Transverse colon (tissue), 4 donors: ENCODE results near the gene TNK2. TPM values are rescaled to one million over a fixed set of nuclear protein-coding genes. Genes with fewer than 3 reads are reported as not detected.
"Not testable (repeated sequence)": the region's sequence is repeated elsewhere in the genome, so short reads cannot be mapped to it uniquely, and the experiment has no call there.

Source experiments
- DNase-seq: peaks from one replicate; pipeline ENCODE4 v3.0.0-alpha.2; 2019
- H3K27ac ChIP-seq, 4 donors: fragments of 200-600 bp; sonication (generic); 2 replicates each; pipeline ENCODE4 v1.5.1; 2016 to 2018; ENCODE audit warnings: inconsistent platforms in 4 of 4
- H3K27me3 ChIP-seq: fragments of 200-600 bp; sonication (generic); 2 replicates; pipeline ENCODE4 v1.5.1; 2017; ENCODE audit warnings: inconsistent platforms
- H3K36me3 ChIP-seq, 4 donors: fragments of 200-600 bp; sonication (generic); 2 replicates each; pipeline ENCODE4 v1.5.1; 2017 to 2019; ENCODE audit warnings: inconsistent platforms in 4 of 4
- H3K4me1 ChIP-seq, 4 donors: fragments of 200-600 bp; sonication (generic); 2 replicates each; pipeline ENCODE4 v1.5.1; 2017 to 2020; ENCODE audit warnings: inconsistent platforms in 4 of 4
- H3K4me3 ChIP-seq, 4 donors: fragments of 200-600 bp; sonication (generic); 1 replicate in 1 of 4; 2 replicates in 3 of 4; pipeline versions ENCODE4 v1.5.1 to v1.6.1; 2017 to 2019; ENCODE audit warnings: inconsistent platforms in 4 of 4
- H3K9me3 ChIP-seq, 2 donors: fragments of 200-600 bp; sonication (generic); 2 replicates each; pipeline ENCODE4 v1.5.1; 2017 to 2019; ENCODE audit warnings: inconsistent platforms in 2 of 2
- CTCF ChIP-seq, 5 experiments: fragments of 200-600 bp in 3 of 5; fragments of 450-650 bp in 2 of 5; sonication (generic) in 3 of 5; IDR thresholded peaks; 1 replicate in 2 of 5; 2 replicates in 3 of 5; pipeline ENCODE4 v1.5.1; 2016 to 2017; ENCODE audit warnings: antibody characterized with exemption in 5 of 5, inconsistent platforms in 3 of 5, mild to moderate bottlenecking in 2 of 5, moderate library complexity in 1 of 5
- EP300 ChIP-seq: sonication (generic); formaldehyde crosslinking; IDR thresholded peaks from one replicate; pipeline ENCODE4 v1.6.1; 2017; ENCODE audit warnings: antibody characterized with exemption, low read depth
- POLR2A ChIP-seq: fragments of 450-650 bp; IDR thresholded peaks from one replicate; pipeline ENCODE4 v1.6.1; 2016; ENCODE audit warnings: antibody characterized with exemption, mild to moderate bottlenecking, moderate library complexity
- POLR2AphosphoS5 ChIP-seq, 3 donors: sonication (generic); formaldehyde crosslinking; IDR thresholded peaks; one replicate each; pipeline ENCODE4 v1.6.1; 2016; ENCODE audit warnings: antibody characterized with exemption in 3 of 3
- WGBS, 2 donors: methylation state at CpG; one replicate each; pipeline ENCODE4 v1.1.5; 2018; ENCODE audit warnings: low coverage in 1 of 2; 5-methylcytosine and 5-hydroxymethylcytosine counted together
- in situ Hi-C, 4 donors: fragments of 200-750 bp; cut with MboI; loops; one replicate each; pipeline versions ENCODE4 v1.15.0 to v1.15.1; 2017; ENCODE audit warnings: low sequenced_read_pairs in 3 of 4, low pct_ligation_motif_present in 1 of 4, low pct_unique_long_range_greater_than_20kb in 1 of 4
- intact Hi-C: fragments of 100-400 bp; cut with DNase I; formaldehyde crosslinking; loops from one replicate; pipeline ENCODE4 v1.15.1; 2023; ENCODE audit warnings: low total_unique reads
- total RNA-seq, 4 donors: library from RNA; depleted of rRNA; stranded (reverse); fragments of >200 nt; gene quantifications; one replicate each; pipeline ENCODE4 v1.1.0, GENCODE V29; 2016

The TNK2 gene
- total RNA-seq, 4 donors from 2014 or later, result 19.1 to 74.1 (median 21.3) TPM

GRCh38 chr3:195906865-195907683, 1.3 kb downstream of the TNK2 start:
- Histone ChIP-seq H3K9me3 (no peaks in the 10 kb centered on the region), H3K4me1 (peaks cover 8 to 51% (median 39%) of the 10 kb centered on the region in 4 donors), H3K36me3 (no peaks in the 10 kb centered on the region), H3K27me3 (no peaks in the 10 kb centered on the region), H3K4me3 (peak overlapping the region in 2 of 4 donors; percentile 75 to 81), H3K27ac (peak overlapping the region; percentile 73 to 82 (median 76))
- TF ChIP-seq POLR2A (no peak), EP300 (no peak), POLR2AphosphoS5 (IDR thresholded peaks at IDR 0.05) (no peak), CTCF (IDR thresholded peaks at IDR 0.05) (no peak)
- in situ Hi-C loops, result no loop called here
- intact Hi-C loops, result no loop called here
- DNase-seq, result peak; percentile 65
- 6 to 19% methylated on average over 5 to 23 of the region's 23 CpGs for WGBS, 2 donors

GRCh38 chr3:195905970-195906864, 2.1 kb downstream of the TNK2 start:
- Histone ChIP-seq H3K4me1 (peaks cover 8 to 51% (median 39%) of the 10 kb centered on the region in 4 donors), H3K9me3 (no peaks in the 10 kb centered on the region), H3K27me3 (no peaks in the 10 kb centered on the region), H3K27ac (peak overlapping the region; percentile 73 to 82 (median 76)), H3K4me3 (peak overlapping the region in 1 of 4 donors; percentile 75), H3K36me3 (no peaks in the 10 kb centered on the region)
- WGBS, 2 donors, result 40 to 44% methylated on average over 16 to 17 of the region's 17 CpGs
- no peak for DNase-seq
- TF ChIP-seq EP300 (no peak), CTCF (IDR thresholded peaks at IDR 0.05) (no peak)
- intact Hi-C loops (no loop called here), in situ Hi-C loops (no loop called here)

- no peaks in the 10 kb centered on the region for H3K9me3 ChIP-seq
- peak overlapping the region in 2 of 4 donors; percentile 11 to 34 for H3K27ac ChIP-seq
- TF ChIP-seq POLR2A, result no peak
- no peak for TF ChIP-seq CTCF (IDR thresholded peaks at IDR 0.05)
- no peak for TF ChIP-seq POLR2AphosphoS5 (IDR thresholded peaks at IDR 0.05)
- no peak for TF ChIP-seq EP300
- intact Hi-C loops (no loop called here), in situ Hi-C loops (no loop called here)
- peaks cover 8 to 49% (median 34%) of the 10 kb centered on the region in 4 donors for H3K4me1 ChIP-seq
- H3K36me3 ChIP-seq, result no peaks in the 10 kb centered on the region
- no peaks in the 10 kb centered on the region for H3K27me3 ChIP-seq
- H3K4me3 ChIP-seq, result no peak overlapping the region
- WGBS, 2 donors, result 85 to 89% methylated on average over 4 of the region's 4 CpGs
- DNase-seq, result no peak
Measured at GRCh38 chr3:195904368-195904767, 4.0 kb downstream of the TNK2 start.

- in situ Hi-C loops (no loop called here), intact Hi-C loops (no loop called here)
- Histone ChIP-seq H3K9me3 (no peaks in the 10 kb centered on the region), H3K4me1 (peaks cover 8 to 49% (median 34%) of the 10 kb centered on the region in 4 donors), H3K27ac (peak overlapping the region in 2 of 4 donors; percentile 11 to 34), H3K4me3 (no peak overlapping the region), H3K36me3 (no peaks in the 10 kb centered on the region), H3K27me3 (no peaks in the 10 kb centered on the region)
- TF ChIP-seq POLR2A (no peak), CTCF (IDR thresholded peaks at IDR 0.05) (no peak), POLR2AphosphoS5 (IDR thresholded peaks at IDR 0.05) (no peak), EP300 (no peak)
- DNase-seq, result no peak
- 53 to 71% methylated on average over 3 to 6 of the region's 6 CpGs for WGBS, 2 donors
Measured at GRCh38 chr3:195903950-195904290, 4.4 kb downstream of the TNK2 start.

- H3K4me3 ChIP-seq, intact Hi-C loops, H3K36me3 ChIP-seq, H3K27me3 ChIP-seq, DNase-seq, H3K9me3 ChIP-seq, in situ Hi-C loops, H3K27ac ChIP-seq: not testable (repeated sequence)
- 86 to 96% methylated on average over 9 of the region's 9 CpGs for WGBS, 2 donors
- peaks cover 8 to 36% (median 21%) of the 10 kb centered on the region in 4 donors for H3K4me1 ChIP-seq
Measured at GRCh38 chr3:195902634-195903033, 5.7 kb downstream of the TNK2 start.
